ENCODE results near the gene KIRREL3.
A peak's percentile ranks its signal among the peaks of the same experiment; 100 is the strongest.

KIRREL3 gene

DNA sequence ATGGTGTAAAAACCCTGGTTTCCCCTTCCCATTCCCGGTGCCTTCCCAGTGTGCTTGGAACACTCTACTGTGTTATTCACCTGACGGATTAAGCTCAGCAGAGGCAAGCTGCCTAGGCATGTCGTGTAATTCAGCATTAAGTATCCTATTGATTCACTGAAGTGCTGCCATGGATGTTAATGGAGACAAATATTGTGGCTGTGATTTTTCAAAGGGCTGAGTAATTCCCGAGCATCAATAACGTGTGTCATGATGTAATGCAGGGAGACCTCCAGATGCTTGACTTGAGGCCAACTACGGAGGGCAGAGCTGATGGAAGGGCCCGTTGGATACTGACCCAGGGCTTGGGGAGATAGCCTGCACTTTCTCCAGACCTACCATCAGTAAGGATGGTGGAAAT, 376.1 kb downstream of the KIRREL3 start:
- DNase-seq: no peak

DNA sequence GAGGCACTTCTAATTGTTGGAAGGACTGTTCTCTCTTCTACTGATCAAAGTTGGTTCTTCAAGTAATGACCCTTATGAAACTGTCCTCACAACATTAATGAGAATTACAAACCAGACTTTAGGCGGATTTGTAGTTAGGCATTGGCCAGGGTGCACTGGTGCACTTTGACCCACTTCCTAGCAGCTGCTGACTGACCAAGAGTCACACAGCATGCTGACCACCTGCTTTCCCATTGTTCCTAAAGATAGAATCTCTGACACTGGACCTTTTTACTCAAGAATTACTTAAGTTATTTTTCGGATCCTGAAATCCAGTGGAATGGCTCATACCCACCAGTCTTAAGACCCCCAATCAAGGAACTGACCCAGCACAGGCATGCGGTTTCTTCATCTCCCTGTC, 381.1 kb downstream of the KIRREL3 start:
- DNase-seq: no peak

DNA sequence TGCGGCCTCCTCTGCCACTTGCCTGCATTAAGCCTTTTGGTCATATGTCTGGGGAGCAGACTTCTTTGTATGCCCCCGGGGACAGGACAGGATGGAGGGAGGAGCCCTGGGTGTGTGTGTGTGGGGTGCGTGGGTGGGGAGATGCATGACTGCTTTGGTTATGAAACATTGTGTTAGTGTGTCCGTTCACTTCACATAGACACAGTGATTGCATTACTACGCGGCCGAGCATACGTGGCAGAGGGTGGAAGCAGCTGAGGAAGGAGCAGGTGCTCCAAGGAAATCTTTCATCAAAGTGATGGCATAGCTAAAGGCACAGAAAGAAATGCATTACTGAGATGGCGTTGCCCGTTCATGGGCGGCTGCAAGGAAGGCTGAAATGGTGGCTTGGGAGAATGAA, 384.7 kb downstream of the KIRREL3 start:
- DNase-seq: no peak

GRCh38 chr11:126613272-126613671, 387.3 kb downstream of the KIRREL3 start:
- DNase-seq: no peak

DNA sequence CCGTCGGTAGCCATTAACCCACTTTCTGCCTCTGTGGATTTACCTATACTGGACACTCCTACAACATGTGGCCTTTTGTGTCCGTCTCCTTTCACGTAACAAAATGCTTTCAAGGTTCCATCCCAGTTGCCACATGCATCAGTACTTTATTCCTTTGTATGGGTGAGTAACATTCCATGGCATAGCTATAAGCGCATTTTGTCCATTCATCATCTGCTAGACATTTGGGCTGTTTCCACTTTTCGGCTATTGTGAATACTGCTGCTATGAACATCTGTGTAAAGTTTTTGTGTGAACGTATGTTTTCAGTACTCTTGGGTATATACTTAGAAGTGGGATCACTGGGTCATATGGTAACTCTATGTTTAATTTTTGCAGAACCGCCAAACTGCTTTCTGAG, 387.9 kb downstream of the KIRREL3 start:
- DNase-seq: no peak

- no peak for DNase-seq
Observed at GRCh38 chr11:126611438-126611837, 389.1 kb downstream of the KIRREL3 start.

- DNase-seq: no peak
Observed at GRCh38 chr11:126608658-126609057, 391.9 kb downstream of the KIRREL3 start.

- no peak for DNase-seq
Observed at GRCh38 chr11:126607776-126608541, 392.6 kb downstream of the KIRREL3 start.

DNA sequence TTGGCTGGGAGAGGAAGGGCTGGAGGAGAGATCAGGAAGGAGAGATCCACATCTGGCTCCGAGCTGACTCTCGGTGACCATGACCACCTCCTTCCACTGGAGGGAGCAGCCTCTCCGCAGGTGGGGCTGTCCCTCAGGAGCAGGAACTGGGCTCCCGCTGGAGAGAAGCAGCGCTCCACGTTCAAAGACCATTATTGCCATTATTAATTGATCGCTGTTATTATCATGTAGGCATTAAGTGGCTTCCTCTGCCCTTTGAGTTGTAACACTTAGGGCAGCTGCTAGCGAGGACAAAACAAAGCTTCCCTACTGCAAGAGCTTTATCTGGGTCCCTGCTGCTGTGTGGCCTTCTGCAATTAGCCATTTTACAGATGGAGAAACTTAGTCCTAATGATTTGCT, 393.2 kb downstream of the KIRREL3 start:
- peak; percentile 45 for DNase-seq

- no peak for DNase-seq
Observed at GRCh38 chr11:126606484-126606883, 394.1 kb downstream of the KIRREL3 start.

GRCh38 chr11:126604461-126604860, 396.1 kb downstream of the KIRREL3 start:
- DNase-seq: no peak

GRCh38 chr11:126603486-126603885, 397.1 kb downstream of the KIRREL3 start:
- DNase-seq: no peak

GRCh38 chr11:126602993-126603392, 397.6 kb downstream of the KIRREL3 start:
- DNase-seq: no peak

DNA sequence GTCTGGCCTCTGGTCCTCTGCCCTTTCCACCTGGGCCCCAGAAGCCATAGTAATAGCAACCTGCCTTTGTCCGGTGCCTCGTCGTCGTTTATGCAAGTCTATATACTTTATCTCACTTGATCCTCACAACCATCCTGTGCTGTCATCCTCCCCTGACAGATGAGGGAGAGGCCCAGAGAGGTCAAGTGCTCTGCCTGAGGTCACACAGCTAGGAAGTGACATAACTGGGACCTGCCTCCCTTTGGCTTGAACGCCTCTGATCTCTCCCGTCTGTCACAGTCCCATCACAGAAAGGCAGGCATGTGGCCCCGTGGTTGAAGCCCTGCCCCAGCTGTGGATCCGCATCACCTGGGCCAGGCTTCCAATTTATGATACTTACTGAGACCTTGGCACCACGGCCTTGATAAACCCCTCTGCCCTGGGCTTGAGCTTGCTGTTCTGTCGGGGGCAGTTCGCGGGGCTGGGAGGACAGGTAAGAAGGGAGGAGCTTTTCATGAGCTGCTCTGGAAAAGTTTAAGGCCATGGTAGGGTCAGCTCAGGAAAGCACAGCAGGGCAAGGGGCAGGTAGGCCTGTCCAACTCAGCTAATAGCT, 398.1 kb downstream of the KIRREL3 start:
- no peak for DNase-seq

GRCh38 chr11:126601550-126602215, 398.9 kb downstream of the KIRREL3 start:
- DNase-seq: peak; percentile 67

DNA sequence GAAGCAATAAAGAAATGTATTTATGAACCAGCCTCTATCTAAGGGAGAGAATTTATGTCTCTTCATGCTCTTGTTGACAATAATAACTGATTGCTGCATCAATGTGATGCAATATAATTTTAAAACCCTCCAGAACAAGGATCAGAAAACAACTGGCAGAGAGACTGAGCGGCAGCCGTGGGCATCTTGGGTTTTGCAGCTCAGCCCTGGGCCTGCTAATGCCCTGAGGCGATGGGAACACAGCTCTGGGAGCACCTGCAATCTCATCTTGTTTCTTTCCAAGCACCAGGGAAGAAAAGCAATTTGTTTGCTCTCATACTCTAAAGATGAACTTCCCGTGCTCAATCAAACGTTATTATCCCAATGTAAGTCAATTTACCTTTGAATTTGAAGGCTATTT, 399.4 kb downstream of the KIRREL3 start:
- no peak for DNase-seq

DNA sequence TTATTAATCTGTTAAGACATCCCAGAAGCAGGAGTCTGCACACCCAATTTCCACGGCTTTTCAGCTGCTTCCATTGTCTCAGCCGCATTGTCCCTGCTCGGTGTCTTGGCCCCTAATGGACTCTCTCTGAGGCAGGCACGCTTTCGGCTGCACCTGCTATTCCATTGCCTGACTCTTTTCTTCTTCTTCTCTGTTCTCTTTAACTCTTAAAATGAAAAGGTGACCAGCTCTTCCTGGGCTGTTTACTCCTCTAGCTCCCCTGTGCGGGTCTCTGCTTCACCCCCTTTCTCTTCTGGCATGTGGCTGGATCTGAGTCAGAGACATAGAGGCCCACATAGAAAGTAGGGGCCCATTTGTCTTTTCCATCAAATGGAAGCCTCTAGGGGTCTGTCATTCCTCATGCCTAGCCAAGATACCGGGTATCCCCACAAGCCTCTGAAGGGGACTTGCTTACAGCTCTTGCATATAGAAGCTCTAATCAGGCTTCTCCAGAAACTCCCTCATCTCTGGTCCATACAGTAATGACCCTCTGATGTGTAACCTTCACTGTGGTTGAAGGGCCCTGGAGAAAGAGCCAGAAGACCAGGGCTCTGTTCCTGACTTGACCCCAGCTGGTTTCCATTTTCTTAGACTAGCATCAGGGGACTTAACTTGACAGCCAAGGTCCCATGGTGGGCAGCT, 401.2 kb downstream of the KIRREL3 start:
- DNase-seq: no peak

DNA sequence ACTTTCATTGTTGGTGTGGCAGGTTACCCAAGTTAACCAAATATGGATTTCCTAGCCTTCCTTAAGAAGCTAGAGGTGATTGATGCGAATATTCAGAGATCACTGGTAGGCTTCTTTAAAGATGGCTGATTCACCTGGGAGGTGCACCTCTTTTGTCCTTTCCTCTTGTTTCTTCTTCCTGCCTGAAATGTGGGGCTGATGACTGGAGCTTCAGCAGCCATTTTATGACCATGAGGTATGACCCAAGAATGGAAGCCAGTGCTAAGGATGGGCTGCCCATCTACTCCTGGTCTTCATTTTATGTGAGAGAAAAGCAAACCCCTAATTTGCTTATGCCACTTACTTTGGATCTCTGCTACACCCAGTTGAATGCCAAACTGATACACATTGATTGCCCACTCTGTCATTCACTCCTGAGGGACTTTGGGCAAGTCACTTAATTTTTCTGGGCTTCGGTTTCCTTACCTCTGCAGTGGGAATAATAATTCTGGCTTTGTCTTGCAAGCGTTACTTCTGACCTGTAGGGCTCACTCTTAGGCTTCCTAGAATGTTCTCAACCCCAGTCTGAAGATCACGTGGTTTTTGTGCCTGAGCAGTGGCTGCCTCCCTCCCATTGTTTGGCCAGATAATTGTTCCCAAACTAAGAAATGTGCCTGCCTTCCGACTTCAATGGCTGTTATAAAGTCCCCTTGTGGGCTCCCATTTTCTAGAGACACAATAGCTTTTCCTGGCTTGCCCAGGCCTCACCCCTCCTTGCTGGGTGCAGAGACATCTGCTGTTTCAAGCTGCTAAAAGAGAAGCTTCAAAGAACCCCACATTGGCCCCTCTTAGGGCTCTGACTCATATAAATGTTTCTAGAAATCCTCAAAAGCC, 402.0 kb downstream of the KIRREL3 start:
- DNase-seq: no peak

DNA sequence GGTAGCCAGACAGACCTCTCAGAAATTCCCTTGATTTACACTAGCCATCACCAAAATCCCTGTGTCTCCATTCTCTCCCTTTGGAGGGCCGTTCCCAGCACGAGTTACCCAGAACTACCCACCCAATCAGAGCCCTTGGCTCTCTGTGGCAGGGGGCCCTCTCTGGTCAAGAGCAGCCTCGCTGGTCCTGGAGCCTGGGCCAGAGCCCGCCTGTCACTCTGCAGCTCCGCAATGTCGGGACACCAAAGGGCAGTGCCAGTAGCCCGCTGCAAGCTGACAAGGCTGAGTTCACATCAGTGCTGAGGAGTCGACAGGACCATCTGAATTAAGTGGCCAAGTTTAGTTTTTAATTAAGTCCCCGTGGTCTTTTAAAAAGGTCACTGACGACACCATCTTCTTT, 403.5 kb downstream of the KIRREL3 start:
- DNase-seq: no peak

- DNase-seq: no peak
Observed at GRCh38 chr11:126596474-126596873, 404.1 kb downstream of the KIRREL3 start.

- DNase-seq: no peak
Observed at GRCh38 chr11:126595560-126595959, 405.0 kb downstream of the KIRREL3 start.

- peak; percentile 87 for DNase-seq
Observed at GRCh38 chr11:126594921-126595367, 405.6 kb downstream of the KIRREL3 start.

Data from NCI-H1092 (cell line).